NCI-H774 (cell line): ENCODE data around the gene MOBP.

Source experiments
- DNase-seq: peaks from one replicate; lab custom pipeline; 2025; lab: John Stamatoyannopoulos, UW

MOBP gene

DNA sequence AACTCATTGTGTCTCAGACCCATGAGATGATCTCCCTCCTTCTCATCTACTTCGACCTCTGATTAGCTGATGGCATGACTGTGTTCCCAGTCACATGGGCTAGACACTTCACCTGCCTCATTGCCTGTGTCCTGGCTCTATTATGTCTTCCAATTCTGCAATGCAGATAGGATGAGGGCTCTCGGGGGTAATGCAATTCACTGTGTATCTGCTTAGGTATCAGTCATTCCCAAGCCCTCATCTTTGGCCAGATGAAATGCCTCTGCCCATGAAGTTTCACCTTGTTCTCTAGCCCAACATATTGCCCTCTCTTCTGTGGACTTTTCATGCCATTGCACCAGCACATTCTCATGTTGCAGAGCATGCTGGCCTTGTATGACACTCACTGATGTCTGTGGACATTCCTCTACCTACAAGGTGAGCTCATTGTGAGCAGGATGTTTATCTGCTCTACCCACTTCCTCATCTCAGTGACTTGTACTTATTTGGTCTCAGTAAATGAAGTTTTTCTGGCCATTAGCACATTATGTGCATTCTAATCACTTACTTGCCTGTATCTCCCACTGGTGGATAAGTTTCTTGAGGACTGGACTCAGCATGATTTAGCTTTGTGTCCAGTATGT lies 32.3 kb downstream of the MOBP start:
- no peak for DNase-seq

DNA sequence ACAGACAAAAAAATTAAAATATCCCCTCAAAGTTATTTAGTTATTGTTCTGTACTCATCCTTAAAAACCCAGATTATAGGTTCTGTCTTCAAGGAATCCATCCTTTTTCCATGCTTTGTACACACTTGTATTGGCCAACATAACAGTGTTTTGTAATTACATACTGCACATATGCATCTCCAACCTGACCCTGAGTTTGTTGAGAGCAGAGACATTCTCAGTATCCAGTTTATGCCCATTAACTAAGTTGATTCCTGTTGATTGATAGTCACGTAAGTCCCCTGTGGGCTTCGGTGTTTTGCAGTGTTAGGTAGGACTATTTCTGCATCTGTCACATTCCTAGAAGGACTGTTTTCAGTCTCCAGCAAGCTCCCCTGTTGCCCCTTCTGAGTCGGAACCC lies 33.6 kb downstream of the MOBP start:
- no peak for DNase-seq

DNA sequence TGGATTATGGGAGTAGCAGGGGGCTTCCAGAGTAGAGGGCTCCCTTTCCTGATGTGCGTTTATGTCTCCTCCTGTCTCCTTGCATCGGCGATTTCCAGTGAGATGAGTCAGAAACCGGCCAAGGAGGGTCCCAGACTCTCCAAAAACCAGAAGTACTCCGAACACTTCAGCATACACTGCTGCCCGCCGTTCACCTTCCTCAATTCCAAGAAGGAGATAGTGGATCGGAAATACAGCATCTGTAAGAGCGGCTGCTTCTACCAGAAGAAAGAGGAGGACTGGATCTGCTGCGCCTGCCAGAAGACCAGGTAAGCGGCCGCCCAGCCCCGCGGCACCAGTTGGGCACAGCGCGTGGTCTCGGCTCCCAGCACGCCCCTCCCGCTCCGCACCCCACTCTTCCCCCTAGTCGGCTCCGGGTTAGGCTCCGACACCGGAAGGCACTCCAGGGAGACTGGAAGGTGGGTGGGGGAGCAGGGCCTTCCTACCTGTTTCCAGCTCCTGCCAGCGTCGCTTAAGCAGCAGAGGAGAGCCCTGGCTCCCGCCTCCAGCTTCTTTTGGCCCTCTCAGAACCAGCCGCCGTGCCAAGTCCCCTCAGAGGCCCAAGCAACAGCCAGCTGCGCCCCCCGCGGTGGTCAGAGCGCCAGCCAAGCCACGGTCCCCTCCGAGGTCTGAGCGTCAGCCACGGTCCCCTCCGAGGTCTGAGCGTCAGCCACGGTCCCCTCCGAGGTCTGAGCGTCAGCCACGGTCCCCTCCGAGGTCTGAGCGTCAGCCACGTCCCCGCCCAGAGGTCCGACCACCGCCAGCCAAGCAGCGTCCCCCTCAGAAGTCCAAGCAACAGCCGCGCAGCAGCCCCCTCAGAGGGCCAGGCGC lies 34.7 kb downstream of the MOBP start:
- DNase-seq = no peak

DNA sequence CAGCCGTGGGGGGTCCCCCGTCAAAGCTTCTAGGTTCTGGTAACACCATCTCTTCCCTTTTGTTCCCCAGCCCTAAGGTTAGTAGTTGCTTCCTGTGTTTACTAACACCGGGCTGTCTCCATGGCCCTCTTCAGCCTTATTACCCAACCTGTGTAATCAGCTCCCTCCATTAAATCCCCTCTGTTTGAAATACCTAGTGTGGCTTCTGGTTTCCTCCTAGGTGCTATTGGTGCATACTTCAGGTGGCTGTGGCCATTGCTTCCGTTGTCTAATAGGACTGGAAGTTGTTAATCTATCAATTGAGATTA lies 35.3 kb downstream of the MOBP start:
- no peak for DNase-seq

DNA sequence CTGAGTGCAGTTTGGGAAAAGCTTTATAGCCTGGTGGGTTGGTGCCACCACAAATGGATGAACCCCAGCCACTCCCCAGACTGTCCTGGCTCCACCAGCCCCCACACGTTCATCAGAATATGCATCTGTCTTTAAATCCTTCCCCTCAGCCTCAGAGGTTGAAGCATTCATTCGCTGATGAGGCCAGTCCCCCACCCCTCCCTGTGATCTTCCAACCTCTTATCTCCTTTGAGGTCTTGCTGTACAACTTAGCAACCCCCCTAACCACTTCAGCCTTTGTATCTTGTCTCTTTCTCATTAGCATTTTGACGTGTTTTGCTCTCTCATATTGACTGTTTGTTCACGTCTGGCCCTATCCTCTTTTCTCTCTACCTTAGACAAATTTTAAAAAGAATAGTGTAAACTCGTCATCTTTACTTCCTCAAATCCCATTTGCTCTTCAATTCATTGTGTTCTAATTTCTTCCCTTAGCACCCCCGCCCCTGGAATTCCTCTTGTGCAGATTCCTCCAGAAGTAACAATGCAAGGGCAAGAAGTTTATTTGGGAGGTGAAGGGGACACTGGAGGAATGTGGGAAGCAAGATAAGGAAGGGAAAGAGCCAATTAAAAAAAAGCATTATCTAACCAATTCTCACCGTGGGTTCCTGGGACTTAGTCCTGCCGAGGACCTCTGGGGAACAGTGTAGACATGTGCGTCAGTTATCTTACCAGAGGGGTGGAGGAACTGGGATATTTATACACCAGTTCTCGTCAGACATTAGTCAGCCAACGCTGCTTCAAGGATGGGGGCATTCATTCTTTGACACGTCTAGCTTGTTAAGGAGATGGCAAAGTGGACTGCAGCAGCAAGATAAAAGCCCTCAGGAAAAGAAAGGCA lies 38.6 kb downstream of the MOBP start:
- DNase-seq = no peak

DNA sequence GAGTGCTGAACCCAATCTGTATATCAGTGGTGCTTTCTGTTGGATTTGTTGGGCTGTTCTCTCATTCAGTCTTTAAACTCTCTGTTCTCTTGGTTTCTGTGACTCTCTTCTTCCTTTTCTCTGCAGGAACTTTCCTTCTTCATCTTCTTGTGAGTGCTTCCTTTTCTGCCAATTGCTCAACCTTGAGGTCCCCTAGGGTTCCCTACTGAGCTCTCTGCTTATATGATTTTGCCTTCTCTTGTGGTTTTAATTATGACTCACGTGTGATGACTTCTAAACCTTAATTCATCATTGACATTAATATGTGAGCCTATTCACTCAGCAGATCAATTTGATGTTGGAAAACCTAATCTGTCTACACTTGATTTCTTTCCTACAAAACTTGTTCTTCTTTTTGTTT lies 39.4 kb downstream of the MOBP start:
- no peak for DNase-seq

DNA sequence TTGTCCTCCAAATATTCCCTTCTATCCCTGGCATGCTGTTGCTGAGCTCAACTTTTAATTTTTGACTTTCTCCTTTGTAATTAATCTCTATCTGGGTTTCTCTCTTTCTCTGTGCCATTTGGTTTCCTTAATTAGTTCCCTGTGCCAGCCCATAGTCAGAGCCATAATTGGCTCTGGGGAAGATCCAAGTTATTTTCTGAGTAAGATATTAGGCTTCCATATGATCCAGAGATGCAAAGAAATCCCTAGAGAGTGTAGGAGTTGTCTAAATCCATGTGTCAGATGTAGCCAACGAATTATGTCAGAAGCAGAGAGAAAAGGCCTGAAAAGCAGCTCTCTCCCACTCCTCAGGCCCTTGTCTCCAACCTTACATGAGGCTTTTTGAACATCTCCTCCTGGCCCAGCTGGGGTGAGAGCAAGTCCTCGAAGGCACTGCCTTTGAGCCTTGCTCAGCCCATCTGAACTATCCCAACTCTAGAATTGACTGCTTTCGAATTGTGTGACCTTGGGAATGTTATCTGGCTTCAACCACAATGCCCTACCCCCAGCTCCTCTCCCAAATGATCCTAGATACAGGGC lies 46.4 kb downstream of the MOBP start:
- no peak for DNase-seq

DNA sequence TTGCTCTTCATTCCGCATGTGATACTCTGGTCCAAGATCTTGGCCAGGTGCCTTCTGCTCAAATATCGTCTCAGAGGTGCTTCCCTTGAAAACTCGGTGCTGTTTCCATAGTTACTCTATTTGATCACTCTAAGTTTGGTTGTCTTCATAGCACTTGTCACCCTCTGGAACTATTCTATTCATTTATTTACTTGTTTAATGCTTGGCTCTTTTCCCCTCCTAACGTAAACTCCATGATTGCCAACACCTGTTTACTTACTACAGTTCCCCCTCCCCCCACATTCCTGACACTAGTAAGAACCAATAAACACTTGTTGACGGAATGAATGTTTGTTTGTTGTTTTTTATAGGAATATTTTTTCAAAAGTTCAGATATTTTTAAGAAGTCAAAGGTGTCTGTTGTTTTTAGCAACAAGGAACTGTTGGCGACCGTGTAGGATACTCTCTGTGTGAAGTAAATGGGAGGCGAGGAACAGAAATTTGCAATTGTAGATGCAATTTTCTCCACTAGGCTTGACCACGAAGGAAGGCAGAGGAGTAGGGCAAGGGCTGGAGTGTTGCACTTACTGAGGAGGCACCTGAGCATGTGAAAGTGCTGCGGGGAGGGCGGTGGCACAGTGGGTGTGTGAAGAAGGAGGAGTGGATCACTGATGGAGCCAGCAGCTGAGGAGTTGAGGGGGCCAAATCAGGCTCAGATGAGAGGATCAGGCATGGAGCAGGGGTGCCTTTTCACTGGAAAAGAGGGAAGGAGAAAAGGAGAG lies 48.4 kb downstream of the MOBP start:
- DNase-seq = no peak

DNA sequence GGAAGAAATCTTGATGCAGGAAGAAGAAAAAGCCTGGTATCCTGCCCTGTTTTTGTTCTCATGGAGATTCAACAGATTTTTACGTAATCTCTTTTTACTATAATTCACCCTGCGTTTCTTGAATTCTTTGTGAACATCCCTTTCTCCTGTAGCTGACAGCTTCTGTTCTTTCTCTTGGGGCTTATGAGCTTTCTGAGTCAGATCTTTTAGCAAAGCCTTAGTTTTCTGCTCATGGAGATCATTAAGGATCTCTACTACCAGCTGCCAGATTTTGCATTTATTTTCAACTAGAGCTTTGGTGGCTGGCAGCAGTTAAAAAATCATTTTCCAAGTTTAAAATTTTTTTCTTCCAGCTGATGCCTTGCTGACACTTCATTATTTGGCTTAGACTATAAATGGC lies 51.6 kb downstream of the MOBP start:
- no peak for DNase-seq

DNA sequence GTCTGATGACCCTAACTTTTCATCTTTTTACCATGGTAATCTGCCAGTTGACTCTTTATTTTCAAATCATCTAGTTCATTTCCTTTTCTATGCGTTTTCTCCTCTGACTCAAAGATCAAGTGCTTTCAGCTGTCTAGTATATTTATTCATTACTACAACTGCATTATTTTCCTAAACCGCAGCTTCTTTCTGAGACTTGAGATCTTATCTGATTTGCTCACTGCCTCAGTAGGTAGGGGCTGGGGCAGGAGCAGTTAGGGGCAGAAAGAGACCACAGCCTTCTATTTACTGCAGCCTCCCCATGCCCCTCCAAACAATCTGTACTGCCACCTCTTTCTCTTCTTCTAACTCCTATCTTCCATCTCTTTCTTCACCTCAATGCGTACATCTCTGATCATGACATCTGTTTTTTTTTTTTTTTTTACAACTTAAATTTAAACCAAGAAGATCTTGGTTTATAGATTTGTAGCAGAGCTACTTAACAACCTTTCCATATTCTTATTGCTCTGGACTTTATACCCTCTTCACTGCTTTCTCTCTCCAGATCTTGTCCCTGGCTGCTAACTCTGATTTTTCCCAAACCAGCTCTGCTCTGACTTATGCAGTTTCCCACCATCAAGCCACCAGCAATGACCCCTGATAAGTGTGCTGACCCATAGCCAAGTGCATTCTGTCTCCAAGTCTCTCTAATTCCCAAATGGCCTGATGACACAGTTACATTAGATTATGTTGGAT lies 52.2 kb downstream of the MOBP start:
- no peak for DNase-seq

DNA sequence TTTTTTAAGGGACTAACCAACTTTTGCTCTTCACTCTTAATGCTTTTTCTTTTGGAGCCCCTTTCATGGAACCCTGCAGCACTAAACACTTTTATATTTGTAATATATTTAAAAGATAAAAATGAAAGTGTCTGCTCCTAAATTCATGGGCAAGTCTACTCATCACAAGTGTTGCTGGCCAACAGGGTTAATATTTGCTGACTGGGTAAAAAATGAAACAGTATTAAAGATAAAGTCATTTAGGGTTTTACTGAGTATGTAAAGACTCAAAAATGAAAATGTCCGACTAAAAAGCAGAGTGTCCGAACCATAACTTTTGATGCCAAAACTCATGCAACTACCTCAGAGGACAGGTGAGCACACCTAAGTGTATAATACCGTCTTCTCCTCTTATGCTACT lies 54.0 kb downstream of the MOBP start:
- DNase-seq = no peak

DNA sequence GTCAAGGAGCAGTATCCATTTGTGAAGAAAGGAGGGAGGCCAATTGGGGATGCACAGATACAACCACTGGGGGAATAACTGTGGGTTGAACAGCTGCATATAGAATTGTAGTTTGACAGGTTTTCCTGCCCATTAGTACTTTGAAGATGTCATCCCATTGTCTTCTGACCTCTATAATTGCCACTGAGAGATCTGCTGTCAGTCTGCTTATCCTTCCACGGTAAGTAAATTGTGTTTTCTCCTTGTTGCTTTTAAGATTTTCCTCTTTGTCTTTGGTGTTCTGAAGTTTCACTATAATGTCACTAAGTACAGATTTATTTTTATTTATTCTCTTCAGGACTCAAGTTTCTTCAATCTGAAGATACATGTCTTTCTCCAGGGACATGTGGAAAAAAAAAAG lies 56.6 kb downstream of the MOBP start:
- DNase-seq = no peak

DNA sequence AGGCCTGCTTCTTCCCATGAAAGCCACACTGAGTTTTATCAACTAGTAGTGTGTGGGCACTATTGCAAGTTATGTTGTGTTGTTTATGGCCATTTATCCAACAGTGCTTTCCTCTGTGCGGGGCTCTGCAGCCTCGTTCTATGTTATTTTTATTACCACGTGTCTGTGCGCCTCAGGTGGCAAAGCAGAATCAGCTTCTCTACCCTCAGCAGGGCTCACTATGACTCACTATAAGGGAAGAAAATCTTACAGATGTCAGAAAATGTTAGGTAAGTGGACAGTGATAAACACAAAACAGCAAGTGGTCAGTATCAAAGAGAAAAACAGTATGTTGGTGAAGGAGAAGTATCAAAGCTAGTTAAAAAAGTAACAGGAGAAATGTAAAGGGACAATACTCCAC lies 61.4 kb downstream of the MOBP start:
- DNase-seq = no peak

DNA sequence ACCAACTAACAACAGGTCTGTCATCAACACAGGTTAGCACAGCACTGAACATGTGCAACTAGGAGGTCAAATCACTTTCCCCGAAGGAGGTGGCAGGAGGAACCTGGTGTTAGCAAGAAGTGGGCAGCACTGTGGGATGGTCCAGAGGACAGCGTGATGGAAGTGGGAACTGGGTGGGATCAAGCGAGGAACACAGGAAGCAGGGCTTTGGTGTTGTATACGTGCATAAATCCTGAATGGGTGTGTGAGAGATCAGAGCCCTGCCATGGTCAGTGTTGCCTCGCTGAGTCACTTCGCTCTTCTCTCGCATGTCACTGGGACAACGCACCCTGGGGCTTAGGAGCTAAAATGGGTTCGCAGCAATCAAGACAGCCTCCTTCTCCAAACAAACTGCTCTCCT lies 62.1 kb downstream of the MOBP start:
- no peak for DNase-seq

DNA sequence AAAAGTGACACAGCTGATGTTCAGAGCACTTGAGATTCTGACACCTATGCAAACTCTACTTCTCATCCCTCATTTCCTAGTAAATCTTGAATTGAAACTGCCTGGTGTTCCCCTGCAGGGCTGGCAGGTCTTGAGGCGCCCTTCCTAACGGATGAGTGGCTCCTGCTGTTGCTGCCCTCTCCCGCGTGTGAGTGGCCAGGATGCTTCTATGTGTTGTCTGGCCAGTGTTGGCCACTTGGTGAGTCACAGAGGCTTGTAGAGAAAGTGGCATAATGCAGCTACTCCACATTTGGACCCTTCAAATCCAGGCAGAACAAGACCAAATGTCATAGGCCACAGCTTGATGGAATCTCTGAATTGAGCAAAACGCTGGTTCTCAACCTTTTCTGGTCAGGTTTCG lies 63.6 kb downstream of the MOBP start:
- DNase-seq = no peak

DNA sequence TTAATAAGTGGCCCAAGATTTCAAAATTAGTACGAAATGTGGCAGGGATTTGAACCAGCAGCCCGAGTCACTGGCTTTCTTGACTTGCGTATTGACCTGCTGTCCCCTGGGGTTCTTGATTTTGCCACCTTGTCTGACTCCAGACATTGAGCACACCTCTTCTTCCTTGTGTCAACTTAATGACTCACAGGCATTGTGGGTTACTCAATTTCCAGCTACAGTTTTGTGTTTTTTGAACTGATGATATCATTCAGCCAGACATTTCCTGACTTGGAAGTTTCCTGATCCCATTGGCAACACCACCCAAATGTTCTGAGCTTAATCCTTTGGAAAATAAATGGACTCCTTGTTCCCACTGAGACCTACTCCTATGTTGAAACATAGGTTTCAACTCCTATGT lies 64.2 kb downstream of the MOBP start:
- no peak for DNase-seq

DNA sequence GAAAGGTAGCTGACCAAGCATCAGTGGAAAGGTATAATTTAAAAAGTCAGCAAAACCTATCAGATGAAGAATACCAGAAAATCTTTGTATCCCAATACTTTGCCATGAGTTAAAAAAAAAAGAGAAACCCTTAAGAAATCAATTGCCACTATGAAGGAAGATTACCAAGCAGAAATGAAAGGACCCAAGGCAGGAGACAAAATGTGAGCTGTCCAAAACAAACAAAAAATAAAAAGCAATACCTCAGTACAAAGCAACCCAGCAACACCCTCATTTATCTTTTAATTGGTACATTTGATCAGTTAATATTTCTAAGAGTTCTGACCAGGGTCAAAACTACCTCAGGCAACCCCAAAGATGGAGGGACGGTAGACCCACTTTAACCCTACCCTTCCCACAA lies 65.3 kb downstream of the MOBP start:
- DNase-seq = no peak

DNA sequence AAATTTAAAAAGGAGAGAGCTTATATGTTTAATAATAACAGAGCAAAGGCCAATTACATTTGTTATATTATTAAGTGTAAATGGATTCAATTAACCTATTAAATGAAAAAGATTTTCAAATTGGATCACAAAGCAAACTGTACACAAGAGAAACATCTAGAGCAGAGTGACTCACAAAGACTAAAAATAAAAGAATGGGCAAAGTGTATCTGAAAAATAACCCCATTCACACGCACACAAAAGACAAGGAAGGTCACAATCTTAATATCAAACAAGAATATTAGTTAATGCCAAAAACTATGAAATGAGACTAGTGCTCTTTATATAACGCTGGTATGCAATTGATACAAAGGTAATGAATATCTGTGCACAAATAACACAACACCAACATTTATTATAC lies 65.7 kb downstream of the MOBP start:
- no peak for DNase-seq

DNA sequence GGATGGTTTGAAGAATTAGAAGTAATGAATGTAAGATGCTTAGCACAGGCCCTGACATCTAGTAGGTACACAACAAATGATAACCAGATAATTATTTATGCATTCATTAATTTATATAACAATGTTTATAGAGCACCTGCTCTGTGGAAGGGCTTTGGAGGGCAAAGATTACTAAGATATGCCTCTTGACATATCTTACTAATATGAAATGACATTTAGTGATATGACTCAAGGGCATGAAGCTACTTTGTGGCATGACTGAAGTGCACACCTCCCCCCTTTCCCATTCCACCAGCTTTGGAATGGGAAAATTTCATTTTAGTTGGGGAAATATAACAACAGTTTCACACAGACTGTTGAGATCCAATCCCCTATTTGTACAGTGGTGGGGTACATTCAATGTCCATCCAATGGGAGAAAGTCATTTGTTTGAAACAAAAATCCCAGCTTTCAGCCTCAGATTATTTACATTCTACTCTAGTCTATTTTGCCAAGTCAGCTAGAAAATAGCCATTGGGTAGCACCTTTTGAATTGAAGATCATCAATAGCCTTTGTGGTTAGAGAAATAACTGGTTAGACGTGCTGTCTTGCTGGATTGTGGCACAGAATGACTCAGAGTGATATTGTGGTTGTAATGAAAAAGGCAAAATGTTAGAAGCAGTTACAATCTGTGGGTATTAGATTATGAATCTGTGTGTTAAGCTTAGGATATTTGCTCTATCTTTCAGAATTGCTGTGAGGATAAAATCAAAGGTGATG lies 72.9 kb downstream of the MOBP start:
- DNase-seq = no peak

DNA sequence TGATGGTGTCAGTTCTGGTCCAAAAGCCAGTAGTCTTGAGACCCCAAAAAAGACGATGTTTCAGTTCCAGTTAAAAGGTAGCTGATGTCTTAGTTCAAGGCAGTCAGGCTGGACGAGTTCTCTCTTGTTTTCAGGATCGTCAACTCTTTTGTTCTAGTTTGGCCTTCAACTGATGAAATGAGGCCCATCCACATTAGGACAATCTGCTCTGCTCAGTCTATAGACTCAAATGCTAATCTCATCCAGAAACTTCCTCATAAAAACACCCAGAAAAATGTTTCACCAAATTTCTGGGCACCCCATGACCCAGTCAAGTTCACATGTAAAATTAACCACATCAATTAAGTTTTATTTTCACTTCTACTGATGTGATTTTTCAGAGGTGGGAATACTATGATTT lies 74.0 kb downstream of the MOBP start:
- DNase-seq = no peak
